Astrocyte of the spinal cord (primary cell): ENCODE measurements around the gene INHBB.

Experiments
- DNase-seq: peaks from one replicate; pipeline ENCODE4 v3.0.0; 2011; ENCODE audit warnings: low read depth, low spot score
- H3K4me3 ChIP-seq: 2 replicates; pipeline ENCODE4 v1.5.1; 2011; ENCODE audit warnings: low read depth, mild to moderate bottlenecking, low read length, moderate library complexity
- in situ Hi-C: cut with HindIII; loops from 2 replicates; pipeline ENCODE4 v1.10.0; 2017; ENCODE audit warnings: low sequenced_read_pairs
- TF ChIP-seq, protein P1 (sequence below): IDR thresholded peaks from 2 replicates; pipeline ENCODE4 v1.5.1; 2012; ENCODE audit warnings: low read depth, mild to moderate bottlenecking, low read length, inconsistent platforms

INHBB gene

DNA sequence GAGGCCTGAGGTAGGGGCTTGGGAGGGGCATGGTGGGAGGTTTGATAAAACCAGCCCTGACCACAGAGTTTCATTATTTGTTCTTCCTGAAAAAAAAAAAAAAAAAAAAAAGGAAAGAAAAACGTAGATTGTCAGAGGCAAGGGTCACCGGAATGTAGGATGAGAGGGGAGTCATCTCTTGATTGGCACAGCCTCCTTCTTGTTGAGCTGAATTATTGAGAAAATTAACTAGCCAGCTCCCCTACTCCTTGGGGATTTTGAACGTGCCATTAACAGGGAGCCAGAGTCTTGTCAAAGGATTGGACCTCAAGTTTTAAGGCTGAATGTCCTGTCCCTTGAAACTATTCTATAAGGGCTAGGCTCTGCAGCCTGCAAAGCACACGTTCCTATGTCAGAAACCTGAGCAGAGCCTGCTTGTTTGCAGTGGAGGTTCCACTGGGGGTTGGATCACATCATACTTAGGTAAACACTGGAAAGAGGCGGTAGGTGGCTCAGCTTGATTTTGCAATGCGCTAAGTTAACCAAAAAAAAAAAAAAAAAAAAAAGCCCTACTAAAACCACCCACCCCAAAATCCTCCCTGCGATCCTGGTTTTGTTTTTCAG, 2.3 kb downstream of the INHBB start:
- TF ChIP-seq, protein P1, sequence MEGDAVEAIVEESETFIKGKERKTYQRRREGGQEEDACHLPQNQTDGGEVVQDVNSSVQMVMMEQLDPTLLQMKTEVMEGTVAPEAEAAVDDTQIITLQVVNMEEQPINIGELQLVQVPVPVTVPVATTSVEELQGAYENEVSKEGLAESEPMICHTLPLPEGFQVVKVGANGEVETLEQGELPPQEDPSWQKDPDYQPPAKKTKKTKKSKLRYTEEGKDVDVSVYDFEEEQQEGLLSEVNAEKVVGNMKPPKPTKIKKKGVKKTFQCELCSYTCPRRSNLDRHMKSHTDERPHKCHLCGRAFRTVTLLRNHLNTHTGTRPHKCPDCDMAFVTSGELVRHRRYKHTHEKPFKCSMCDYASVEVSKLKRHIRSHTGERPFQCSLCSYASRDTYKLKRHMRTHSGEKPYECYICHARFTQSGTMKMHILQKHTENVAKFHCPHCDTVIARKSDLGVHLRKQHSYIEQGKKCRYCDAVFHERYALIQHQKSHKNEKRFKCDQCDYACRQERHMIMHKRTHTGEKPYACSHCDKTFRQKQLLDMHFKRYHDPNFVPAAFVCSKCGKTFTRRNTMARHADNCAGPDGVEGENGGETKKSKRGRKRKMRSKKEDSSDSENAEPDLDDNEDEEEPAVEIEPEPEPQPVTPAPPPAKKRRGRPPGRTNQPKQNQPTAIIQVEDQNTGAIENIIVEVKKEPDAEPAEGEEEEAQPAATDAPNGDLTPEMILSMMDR = no peak
- DNase-seq = no peak
- in situ Hi-C loops = no loop called here
- H3K4me3 ChIP-seq = no peak overlapping the region

DNA sequence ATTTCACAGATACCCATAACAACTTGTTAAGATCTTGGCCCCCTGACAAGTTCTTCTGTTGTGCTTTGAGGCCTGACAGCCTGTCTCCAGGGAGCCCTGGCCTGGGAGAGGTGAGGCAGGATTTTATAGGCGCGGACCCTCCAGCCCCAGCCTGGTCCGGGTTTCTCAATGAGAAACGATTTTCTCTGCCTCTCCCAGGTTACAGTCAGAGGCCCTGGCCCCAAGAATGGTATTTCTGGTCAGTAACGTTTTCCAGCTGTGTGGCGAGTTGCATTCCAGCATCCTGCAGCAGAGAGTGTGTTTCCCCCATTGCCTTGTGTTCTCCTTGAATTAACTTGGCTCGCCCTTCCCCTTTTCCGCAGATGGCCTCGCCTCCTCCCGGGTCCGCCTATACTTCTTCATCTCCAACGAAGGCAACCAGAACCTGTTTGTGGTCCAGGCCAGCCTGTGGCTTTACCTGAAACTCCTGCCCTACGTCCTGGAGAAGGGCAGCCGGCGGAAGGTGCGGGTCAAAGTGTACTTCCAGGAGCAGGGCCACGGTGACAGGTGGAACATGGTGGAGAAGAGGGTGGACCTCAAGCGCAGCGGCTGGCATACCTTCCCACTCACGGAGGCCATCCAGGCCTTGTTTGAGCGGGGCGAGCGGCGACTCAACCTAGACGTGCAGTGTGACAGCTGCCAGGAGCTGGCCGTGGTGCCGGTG, 3.0 kb downstream of the INHBB start:
- DNase-seq = no peak
- TF ChIP-seq, protein P1 = no peak
- in situ Hi-C loops = no loop called here
- no peak overlapping the region for H3K4me3 ChIP-seq

DNA sequence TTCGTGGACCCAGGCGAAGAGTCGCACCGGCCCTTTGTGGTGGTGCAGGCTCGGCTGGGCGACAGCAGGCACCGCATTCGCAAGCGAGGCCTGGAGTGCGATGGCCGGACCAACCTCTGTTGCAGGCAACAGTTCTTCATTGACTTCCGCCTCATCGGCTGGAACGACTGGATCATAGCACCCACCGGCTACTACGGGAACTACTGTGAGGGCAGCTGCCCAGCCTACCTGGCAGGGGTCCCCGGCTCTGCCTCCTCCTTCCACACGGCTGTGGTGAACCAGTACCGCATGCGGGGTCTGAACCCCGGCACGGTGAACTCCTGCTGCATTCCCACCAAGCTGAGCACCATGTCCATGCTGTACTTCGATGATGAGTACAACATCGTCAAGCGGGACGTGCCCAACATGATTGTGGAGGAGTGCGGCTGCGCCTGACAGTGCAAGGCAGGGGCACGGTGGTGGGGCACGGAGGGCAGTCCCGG, 3.5 kb downstream of the INHBB start:
- TF ChIP-seq, protein P1 = no peak
- DNase-seq = no peak
- in situ Hi-C loops = no loop called here
- H3K4me3 ChIP-seq = no peak overlapping the region

DNA sequence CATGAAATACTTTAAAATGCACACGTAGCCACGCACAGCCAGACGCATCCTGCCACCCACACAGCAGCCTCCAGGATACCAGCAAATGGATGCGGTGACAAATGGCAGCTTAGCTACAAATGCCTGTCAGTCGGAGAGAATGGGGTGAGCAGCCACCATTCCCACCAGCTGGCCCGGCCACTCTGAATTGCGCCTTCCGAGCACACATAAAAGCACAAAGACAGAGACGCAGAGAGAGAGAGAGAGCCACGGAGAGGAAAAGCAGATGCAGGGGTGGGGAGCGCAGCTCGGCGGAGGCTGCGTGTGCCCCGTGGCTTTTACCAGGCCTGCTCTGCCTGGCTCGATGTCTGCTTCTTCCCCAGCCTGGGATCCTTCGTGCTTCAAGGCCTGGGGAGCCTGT, 4.1 kb downstream of the INHBB start:
- TF ChIP-seq, protein P1 = no peak
- no peak overlapping the region for H3K4me3 ChIP-seq
- DNase-seq = no peak
- in situ Hi-C loops = no loop called here

DNA sequence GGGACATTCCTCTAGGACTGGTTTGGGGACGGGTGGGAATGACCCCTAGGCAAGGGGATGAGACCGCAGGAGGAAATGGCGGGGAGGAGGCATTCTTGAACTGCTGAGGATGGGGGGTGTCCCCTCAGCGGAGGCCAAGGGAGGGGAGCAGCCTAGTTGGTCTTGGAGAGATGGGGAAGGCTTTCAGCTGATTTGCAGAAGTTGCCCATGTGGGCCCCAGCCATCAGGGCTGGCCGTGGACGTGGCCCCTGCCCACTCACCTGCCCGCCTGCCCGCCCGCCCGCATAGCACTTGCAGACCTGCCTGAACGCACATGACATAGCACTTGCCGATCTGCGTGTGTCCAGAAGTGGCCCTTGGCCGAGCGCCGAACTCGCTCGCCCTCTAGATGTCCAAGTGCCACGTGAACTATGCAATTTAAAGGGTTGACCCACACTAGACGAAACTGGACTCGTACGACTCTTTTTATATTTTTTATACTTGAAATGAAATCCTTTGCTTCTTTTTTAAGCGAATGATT, 4.9 kb downstream of the INHBB start:
- no peak for DNase-seq
- TF ChIP-seq, protein P1 = no peak
- in situ Hi-C loops = no loop called here
- no peak overlapping the region for H3K4me3 ChIP-seq

DNA sequence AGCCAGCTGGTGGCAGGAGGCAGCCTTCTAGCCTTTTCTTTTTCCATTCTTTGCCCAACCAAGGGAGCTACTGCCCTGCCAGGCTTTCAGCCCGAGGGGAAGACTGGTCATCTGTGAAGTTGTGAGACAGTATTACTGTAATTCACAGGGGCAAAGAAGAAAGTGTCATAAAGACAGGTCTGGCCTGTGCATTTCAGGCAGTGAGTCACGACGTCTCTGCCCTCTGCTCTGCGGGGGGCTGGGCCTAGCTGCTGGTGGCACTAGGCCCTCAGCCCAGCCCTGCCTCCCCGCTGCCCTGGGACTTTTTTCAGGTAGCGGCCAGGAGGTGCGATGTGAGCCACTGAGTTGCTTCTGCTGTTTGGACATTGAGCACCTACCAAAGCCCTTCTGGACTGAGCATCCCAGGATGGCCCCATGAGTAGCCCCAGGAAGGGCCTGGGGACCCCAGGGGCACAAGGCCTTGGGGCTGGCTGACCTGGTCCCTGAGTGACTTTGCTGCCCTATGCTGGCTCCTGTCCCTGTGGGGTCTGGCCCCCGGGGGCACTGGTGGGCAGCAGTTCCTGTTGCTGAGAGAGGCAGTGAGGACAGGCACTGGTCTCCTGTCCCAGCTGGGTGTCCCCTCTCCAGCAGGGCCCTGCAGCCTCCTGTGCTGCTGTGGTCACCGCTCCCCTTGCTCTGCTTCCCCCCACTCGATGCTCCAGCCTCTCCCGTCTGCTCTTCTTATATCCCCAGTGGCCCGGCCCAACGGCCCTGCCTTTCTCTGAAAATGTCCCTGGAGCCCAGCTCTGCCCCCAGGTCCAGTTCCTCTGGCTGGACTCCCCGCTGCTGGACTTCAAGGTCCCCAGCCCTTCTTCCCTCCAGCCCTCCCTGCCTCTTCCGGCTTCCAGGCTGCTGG, 7.0 kb downstream of the INHBB start:
- H3K4me3 ChIP-seq = no peak overlapping the region
- TF ChIP-seq, protein P1 = no peak
- no peak for DNase-seq
- in situ Hi-C loops = no loop called here
